Measurements from ENCODE around the gene PPP4R2. TPM values are rescaled to one million over a fixed set of nuclear protein-coding genes. Genes with fewer than 3 reads are reported as not detected.
A peak's percentile ranks its signal among the peaks of the same experiment; 100 is the strongest.

PPP4R2 gene
- total and polyA plus RNA-seq, 9 of the 15 experiments (the other 6 are each of a cell fraction or from before 2014, with no cell fraction given), result 11.0 to 49.6 (median 31.6) TPM

- no peak for DNase-seq (ENCODE audit: extremely low read depth in 1 of 4, low spot score in 3 of 4)
- Histone ChIP-seq H3K27me3 (ENCODE audit: control insufficient read depth in 2 of 2, insufficient read depth in 2 of 2, low read length in 2 of 2) (no peaks in the 10 kb centered on the region), H4K20me1 (replicated peaks; ENCODE audit: control insufficient read depth, insufficient read depth, low read length) (no peaks in the 10 kb centered on the region), H3K4me1 (replicated peaks in 1 of 2; ENCODE audit: control insufficient read depth in 2 of 2, insufficient read depth in 2 of 2, low read length in 2 of 2) (no peaks in the 10 kb centered on the region; a peak in 2 of 5 replicates), H3K4me2 (ENCODE audit: insufficient read depth, low read length) (no peak overlapping the region), H3K9ac (ENCODE audit: insufficient read depth in 1 of 2, low read depth in 2 of 2, low read length in 2 of 2) (no peak overlapping the region), H3K79me2 (ENCODE audit: control insufficient read depth, insufficient read depth, low read length) (no peaks in the 10 kb centered on the region), H3K4me3 (no peak overlapping the region), H3K27ac (ENCODE audit: extremely low read depth, low read depth, low read length) (no peak overlapping the region), H3K9me1 (ENCODE audit: control insufficient read depth, insufficient read depth, low read length) (no peaks in the 10 kb centered on the region), H3K9me3 (replicated peaks; ENCODE audit: control insufficient read depth, insufficient read depth, low read depth, low read length) (no peaks in the 10 kb centered on the region), H2AFZ (ENCODE audit: low read depth, low read length) (no peak overlapping the region), H3K36me3 (ENCODE audit: control insufficient read depth, insufficient read depth, low read length) (no peaks in the 10 kb centered on the region)
- WGBS (ENCODE audit: insufficient coverage, low coverage, missing lambda C conversion rate), result 57% methylated on average over 3 of the region's 3 CpGs
- no peak for ATAC-seq
- ChIA-PET POLR2A (no interaction called here), CTCF (ENCODE audit: low intra/inter-chr PET ratio) (no interaction called here)
- BruUV-seq (replicated peaks), result no TSS peak
- no peak for FAIRE-seq
- in situ Hi-C loops (cut with MboI), result no loop called here
- intact Hi-C loops (cut with micrococcal nuclease), result no loop called here
- TF ChIP-seq RBM25 (IDR thresholded peaks at IDR 0.05; ENCODE audit: low read depth, low read length, severe bottlenecking), result no peak
- TF ChIP-seq ZNF121 (CRISPR knock-in tag; conservative IDR thresholded peaks at IDR 0.05), result 0 out of 2 replicates have a peak, but pooled peaks have one; percentile 22
These were observed 26.8 kb upstream of the PPP4R2 start for GRCh38 chr3:72969766-72970165.

GRCh38 chr3:72970942-72971341, 25.7 kb upstream of the PPP4R2 start:
- Histone ChIP-seq H2AFZ (ENCODE audit: low read depth, low read length) (no peak overlapping the region), H4K20me1 (replicated peaks; ENCODE audit: control insufficient read depth, insufficient read depth, low read length) (no peaks in the 10 kb centered on the region), H3K27me3 (ENCODE audit: control insufficient read depth in 2 of 2, insufficient read depth in 2 of 2, low read length in 2 of 2) (no peaks in the 10 kb centered on the region), H3K9me3 (replicated peaks; ENCODE audit: control insufficient read depth, insufficient read depth, low read depth, low read length) (no peaks in the 10 kb centered on the region), H3K4me3 (no peak overlapping the region), H3K9ac (ENCODE audit: insufficient read depth in 1 of 2, low read depth in 2 of 2, low read length in 2 of 2) (no peak overlapping the region), H3K79me2 (ENCODE audit: control insufficient read depth, insufficient read depth, low read length) (no peaks in the 10 kb centered on the region), H3K4me1 (replicated peaks in 1 of 2; ENCODE audit: control insufficient read depth in 2 of 2, insufficient read depth in 2 of 2, low read length in 2 of 2) (no peaks in the 10 kb centered on the region; a peak in 2 of 5 replicates), H3K4me2 (ENCODE audit: insufficient read depth, low read length) (no peak overlapping the region), H3K27ac (ENCODE audit: extremely low read depth, low read depth, low read length) (no peak overlapping the region), H3K36me3 (ENCODE audit: control insufficient read depth, insufficient read depth, low read length) (no peaks in the 10 kb centered on the region), H3K9me1 (ENCODE audit: control insufficient read depth, insufficient read depth, low read length) (no peaks in the 10 kb centered on the region)
- DNase-seq (ENCODE audit: extremely low read depth in 1 of 4, low spot score in 3 of 4), result no peak
- POLR2A ChIA-PET, result interaction anchor here (0.6 kb wide), 1 partner anchor 154 kb away, joined by 3 read pairs; no protein-coding TSS in a partner anchor
- 19% methylated on average over 2 of the region's 2 CpGs for WGBS (ENCODE audit: insufficient coverage, low coverage, missing lambda C conversion rate)
- in situ Hi-C loops (cut with MboI), result no loop called here
- BruUV-seq (replicated peaks), result no TSS peak
- intact Hi-C loops (cut with micrococcal nuclease), result no loop called here
- ATAC-seq, result no peak
- no peak for FAIRE-seq
- CTCF ChIA-PET (ENCODE audit: low intra/inter-chr PET ratio), result no interaction called here
- no peak for TF ChIP-seq MCM2 (IDR thresholded peaks at IDR 0.05; ENCODE audit: low read depth)
- TF ChIP-seq PTTG1 (tag; IDR thresholded peaks at IDR 0.05; ENCODE audit: low read depth), result no peak
- TF ChIP-seq ZNF224 (CRISPR knock-in tag; IDR thresholded peaks at IDR 0.05), result no peak
- TF ChIP-seq RCOR1 (IDR thresholded peaks at IDR 0.05; ENCODE audit: borderline replicate concordance in 1 of 2, low read depth in 2 of 2, low read length in 2 of 2), result no peak
- TF ChIP-seq ETS2 (tag; IDR thresholded peaks at IDR 0.05; ENCODE audit: borderline replicate concordance, poor library complexity, severe bottlenecking), result no peak
- no peak for TF ChIP-seq ZSCAN32 (CRISPR knock-in tag; IDR thresholded peaks at IDR 0.05)
- no peak for TF ChIP-seq ATF2 (CRISPR knock-in tag; IDR thresholded peaks at IDR 0.05)
- TF ChIP-seq ZNF239 (CRISPR knock-in tag; IDR thresholded peaks at IDR 0.05), result no peak
- no peak for TF ChIP-seq NRF1 (conservative IDR thresholded peaks at IDR 0.05 in 1 of 2, IDR thresholded peaks at IDR 0.05 in 1 of 2)
- TF ChIP-seq MAFG (tag; conservative IDR thresholded peaks at IDR 0.05), result no peak
- no peak for TF ChIP-seq CBX5 (IDR thresholded peaks at IDR 0.05; ENCODE audit: borderline replicate concordance, low read depth)
- TF ChIP-seq RBFOX2 (IDR thresholded peaks at IDR 0.05; ENCODE audit: low read depth, low read length), result no peak
- no peak for TF ChIP-seq HMG20B (CRISPR knock-in tag; IDR thresholded peaks at IDR 0.05)
- TF ChIP-seq FOS (IDR thresholded peaks at IDR 0.05; ENCODE audit: extremely low read depth, insufficient read length), result no peak
- no peak for TF ChIP-seq TEAD2 (tag; IDR thresholded peaks at IDR 0.05)
- TF ChIP-seq NELFE (IDR thresholded peaks at IDR 0.05; ENCODE audit: insufficient read depth, insufficient read length), result no peak
